ENCODE measurements around the gene CMIP.

DNA sequence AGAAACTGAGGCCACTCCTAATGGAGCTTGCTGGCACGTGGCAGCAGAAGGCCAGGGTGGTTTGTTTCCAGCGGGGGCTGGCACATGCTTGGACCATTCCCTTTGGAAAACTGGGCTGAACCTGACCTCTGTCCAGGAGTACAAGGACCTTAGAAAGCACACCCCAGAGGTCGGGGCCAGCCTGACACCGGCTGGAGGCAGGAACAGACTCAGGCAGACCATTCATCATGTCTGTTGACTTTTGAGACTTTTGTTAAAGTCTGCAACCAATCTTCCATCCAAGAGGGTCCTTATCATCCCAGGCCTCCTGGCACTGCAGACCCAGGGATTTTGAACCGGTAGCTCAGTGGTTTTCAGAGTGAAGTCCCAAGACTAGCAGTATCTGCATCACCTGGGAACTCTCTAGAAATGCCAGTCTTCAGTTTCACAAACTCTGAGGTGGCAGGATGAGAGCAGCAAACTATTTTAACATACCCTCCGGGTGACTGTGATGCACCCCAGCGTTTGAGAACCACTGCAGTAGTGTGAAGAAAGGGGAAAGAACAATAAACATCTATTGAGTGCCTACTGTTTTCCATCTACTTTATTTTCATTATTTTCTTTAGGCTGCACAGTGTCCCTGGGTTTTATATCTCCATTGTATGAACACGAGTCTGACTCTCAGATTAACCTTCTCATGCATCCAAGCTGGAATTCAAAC, 189.2 kb downstream of the CMIP start:
- TF ChIP-seq ELF4 (IDR thresholded peaks at IDR 0.05) (no peak), L3MBTL2 (conservative IDR thresholded peaks at IDR 0.05) (no peak), TARDBP (IDR thresholded peaks at IDR 0.05) (no peak), SP1 (IDR thresholded peaks at IDR 0.05) (no peak), SUZ12 (IDR thresholded peaks at IDR 0.05) (no peak), CTBP1 (IDR thresholded peaks at IDR 0.05; ENCODE audit: borderline replicate concordance) (no peak), ARNT (IDR thresholded peaks at IDR 0.05) (no peak), BHLHE40 (IDR thresholded peaks at IDR 0.05; ENCODE audit: borderline replicate concordance) (no peak), FOXK2 (IDR thresholded peaks at IDR 0.05) (no peak), LEF1 (IDR thresholded peaks at IDR 0.05; ENCODE audit: borderline replicate concordance) (no peak), HDGF (IDR thresholded peaks at IDR 0.05; ENCODE audit: borderline replicate concordance) (no peak), NFRKB (IDR thresholded peaks at IDR 0.05) (no peak)
- TF ChIP-seq, protein P1, sequence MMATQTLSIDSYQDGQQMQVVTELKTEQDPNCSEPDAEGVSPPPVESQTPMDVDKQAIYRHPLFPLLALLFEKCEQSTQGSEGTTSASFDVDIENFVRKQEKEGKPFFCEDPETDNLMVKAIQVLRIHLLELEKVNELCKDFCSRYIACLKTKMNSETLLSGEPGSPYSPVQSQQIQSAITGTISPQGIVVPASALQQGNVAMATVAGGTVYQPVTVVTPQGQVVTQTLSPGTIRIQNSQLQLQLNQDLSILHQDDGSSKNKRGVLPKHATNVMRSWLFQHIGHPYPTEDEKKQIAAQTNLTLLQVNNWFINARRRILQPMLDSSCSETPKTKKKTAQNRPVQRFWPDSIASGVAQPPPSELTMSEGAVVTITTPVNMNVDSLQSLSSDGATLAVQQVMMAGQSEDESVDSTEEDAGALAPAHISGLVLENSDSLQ (IDR thresholded peaks at IDR 0.05) = no peak
